RWPE1 (cell line): Measurements from ENCODE around the gene ACR.

Source experiments
- CTCF ChIA-PET: fragments of 350-600 bp; sonication (Branson Sonifier 250); formaldehyde crosslinking; extraction: SDS; loops from one replicate; lab custom pipeline; 2021; lab: Yijun Ruan, JAX
- POLR2A ChIA-PET: fragments of 400-600 bp; formaldehyde crosslinking; extraction: SDS; loops from one replicate; lab custom pipeline; 2020; ENCODE audit warnings: antibody characterized with exemption; ENCODE audit not compliant: low non-redundant PET; lab: Yijun Ruan, JAX
- DNase-seq: peaks from one replicate; pipeline ENCODE4 v3.0.0; 2012; ENCODE audit warnings: low spot score
- H3K27ac ChIP-seq: fragments of 450-650 bp; 2 replicates; pipeline ENCODE4 v1.5.1; 2017
- CTCF ChIP-seq: fragments of 450-650 bp; conservative IDR thresholded peaks from 2 replicates; pipeline ENCODE4 v1.5.1; 2017; ENCODE audit warnings: low read depth, mild to moderate bottlenecking

ACR gene

GRCh38 chr22:50702821-50703725, 34.9 kb upstream of the ACR start:
- no peak for TF ChIP-seq CTCF
- ChIA-PET CTCF (interaction anchor here (0.6 kb wide), 2 partner anchors 40 to 43 kb away, joined by 6 to 8 read pairs; no protein-coding TSS in a partner anchor), POLR2A (no interaction called here)
- no peak overlapping the region for H3K27ac ChIP-seq
- no peak for DNase-seq

- H3K27ac ChIP-seq = no peak overlapping the region
- CTCF ChIA-PET = interaction anchor here (0.6 kb wide), 2 partner anchors 41 to 42 kb away, joined by 6 to 8 read pairs; no protein-coding TSS in a partner anchor
- POLR2A ChIA-PET = no interaction called here
- TF ChIP-seq CTCF = no peak
- DNase-seq = no peak
These were observed 34.1 kb upstream of the ACR start for GRCh38 chr22:50703726-50704509.

- TF ChIP-seq CTCF = no peak
- no peak overlapping the region for H3K27ac ChIP-seq
- DNase-seq = no peak
- ChIA-PET POLR2A (no interaction called here), CTCF (no interaction called here)
These were observed 33.3 kb upstream of the ACR start for GRCh38 chr22:50704510-50705218.

- CTCF ChIA-PET = no interaction called here
- no peak for DNase-seq
- POLR2A ChIA-PET = no interaction called here
- no peak for TF ChIP-seq CTCF
- no peak overlapping the region for H3K27ac ChIP-seq
These were observed 32.7 kb upstream of the ACR start for GRCh38 chr22:50705219-50705691.

GRCh38 chr22:50705851-50706351, 32.1 kb upstream of the ACR start:
- POLR2A ChIA-PET = no interaction called here
- no peak for TF ChIP-seq CTCF
- CTCF ChIA-PET = no interaction called here
- H3K27ac ChIP-seq = no peak overlapping the region
- no peak for DNase-seq
